MCF 10A (cell line): ENCODE measurements around the gene CYLD. TPM values are rescaled to one million over a fixed set of nuclear protein-coding genes. Genes with fewer than 3 reads are reported as not detected.

Experiments used
- Bru-seq: library from RNA; stranded (reverse); fragments of 400-500 nt; gene quantifications from one replicate; lab custom pipeline; 2021; lab: Mats Ljungman, UMichigan
- BruChase-seq, 2 experiments: library from RNA; stranded (reverse); fragments of 400-500 nt; gene quantifications; one replicate each; lab custom pipeline; 2021; lab: Mats Ljungman, UMichigan
- BruUV-seq: library from RNA; stranded (reverse); fragments of 400-500 nt; replicated peaks from 2 replicates; lab custom pipeline; 2021; lab: Mats Ljungman, UMichigan
- CTCF ChIA-PET: fragments of 300-600 bp; sonication (Branson Sonifier 250); formaldehyde crosslinking; extraction: SDS; loops from one replicate; lab custom pipeline; 2021; ENCODE audit warnings: antibody characterized with exemption, inconsistent platforms; lab: Yijun Ruan, JAX
- POLR2A ChIA-PET: fragments of 300-600, 350-650 bp; sonication (Branson Sonifier 250); formaldehyde crosslinking; extraction: SDS; loops from one replicate; lab custom pipeline; 2020; ENCODE audit warnings: antibody characterized with exemption, inconsistent platforms; lab: Yijun Ruan, JAX
- DNase-seq: peaks from one replicate; pipeline ENCODE4 v3.0.0-alpha.2; 2018; ENCODE audit not compliant: unreplicated experiment
- H3K27ac Mint-ChIP-seq: one replicate; pipeline ENCODE4 v1.8.0; 2022; ENCODE audit warnings: mild to moderate bottlenecking, low read depth, mixed read lengths; ENCODE audit not compliant: unreplicated experiment
- H3K27me3 Mint-ChIP-seq: one replicate; pipeline ENCODE4 v1.8.0; 2022; ENCODE audit warnings: mixed read lengths; ENCODE audit not compliant: insufficient read depth, unreplicated experiment
- H3K36me3 Mint-ChIP-seq: one replicate; pipeline ENCODE4 v1.8.0; 2022; ENCODE audit warnings: mild to moderate bottlenecking, moderate library complexity, mixed read lengths; ENCODE audit not compliant: insufficient read depth, unreplicated experiment
- H3K4me1 Mint-ChIP-seq: one replicate; pipeline ENCODE4 v1.8.0; 2022; ENCODE audit warnings: mixed read lengths; ENCODE audit not compliant: insufficient read depth, unreplicated experiment
- H3K4me3 Mint-ChIP-seq: one replicate; pipeline ENCODE4 v1.8.0; 2022; ENCODE audit warnings: mild to moderate bottlenecking, moderate library complexity, mixed read lengths; ENCODE audit not compliant: unreplicated experiment
- H3K9me3 Mint-ChIP-seq: one replicate; pipeline ENCODE4 v1.8.0; 2022; ENCODE audit warnings: mixed read lengths; ENCODE audit not compliant: unreplicated experiment
- intact Hi-C: fragments of 100-400 bp; cut with micrococcal nuclease; formaldehyde crosslinking; loops from 2 replicates; pipeline ENCODE4 v1.14.1; 2022
- long read RNA-seq: library from polyadenylated mRNA; stranded (forward); transcript quantifications from one replicate; pipeline ENCODE4 v2.0.0, GENCODE V29; 2022
- total RNA-seq: library from RNA; stranded (reverse); gene quantifications from 2 replicates; pipeline ENCODE4 v1.2.3, GENCODE V29; 2022
- TF ChIP-seq, protein P1 (sequence below): fragments of 200-600 bp; IDR thresholded peaks from one replicate; pipeline ENCODE4 v1.8.0; 2022; ENCODE audit warnings: antibody characterized with exemption, mild to moderate bottlenecking; ENCODE audit not compliant: unreplicated experiment

CYLD gene
- 53.7 and 69.1 TPM in 2 replicates for total RNA-seq
- percentile 94 among the genes with signal in this experiment for Bru-seq, nascent RNA
- BruChase-seq, experiment 1, labeled RNA remaining after a 6-hour chase, result percentile 94 among the genes with signal in this experiment
- BruChase-seq, experiment 2, labeled RNA remaining after a 2-hour chase, result percentile 93 among the genes with signal in this experiment
- long read RNA-seq, transcript CYLD-202 (18 exons, 3,536 nt), result minor isoform, 22 of 145 reads
- long read RNA-seq, transcript CYLD-214 (18 exons, 3,513 nt), result major isoform, 38 of 145 reads
- long read RNA-seq, partial matches to known transcripts, result 24 of 145 reads
- long read RNA-seq, other reads (novel, unspliced or antisense), result 61 of 145 reads

DNA sequence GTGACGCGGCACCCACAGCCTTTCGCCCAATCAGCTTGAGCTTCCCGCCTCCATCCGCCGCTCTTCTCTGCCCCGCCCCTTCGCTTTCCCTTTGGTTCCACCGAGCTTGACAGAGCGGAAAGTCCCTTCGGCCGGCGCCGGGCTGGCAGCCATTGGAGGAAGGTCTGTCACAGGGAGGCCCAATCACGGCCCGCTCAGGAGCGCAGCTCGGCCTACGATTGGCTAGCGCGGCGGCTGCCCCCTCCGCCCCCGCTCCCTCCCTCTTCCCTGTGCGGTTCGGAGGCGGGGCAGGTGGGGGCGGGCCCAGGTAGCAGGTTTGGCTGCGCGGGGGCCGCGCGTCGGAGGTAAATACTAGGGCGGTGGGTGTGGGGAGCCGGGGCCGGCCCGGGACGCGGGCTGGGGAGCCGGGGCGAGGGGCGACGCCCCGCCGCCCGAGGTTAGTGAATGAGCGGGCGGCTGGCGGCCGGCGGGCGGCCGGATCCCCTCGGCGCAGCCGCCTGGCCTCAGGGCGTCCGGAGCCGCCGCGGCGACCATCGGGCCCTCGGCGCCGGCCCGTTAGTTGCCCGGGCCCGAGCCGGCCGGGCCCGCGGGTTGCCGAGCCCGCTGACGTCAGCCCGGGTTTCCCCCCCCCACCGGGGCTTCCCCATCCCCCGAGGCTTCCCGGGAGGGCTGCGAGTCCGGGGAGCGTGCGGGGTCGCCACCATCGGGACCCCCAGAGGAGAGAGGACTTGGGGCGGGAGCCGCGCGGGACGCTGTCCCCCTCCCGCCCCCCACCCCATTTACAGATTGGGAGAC lies at the start of gene CYLD:
TSS of gene CYLD (plus strand) at position 306 of the 795 bp plus-strand sequence. CDS start 7,613 bp downstream, outside the sequence.
- CTCF ChIA-PET, result interaction anchor here (0.6 to 11.6 kb wide), 9 partner anchors 16 to 388 kb away, joined by 3 to 251 read pairs (median 3); no protein-coding TSS in a partner anchor
- POLR2A ChIA-PET, result interaction anchor here (0.6 to 3.3 kb wide), 21 partner anchors 8 to 547 kb away, joined by 3 to 30 read pairs (median 4); partner anchors contain the start of gene SNX20
- intact Hi-C loops, result loop anchor here (1.0 kb wide), 1 partner anchor 43 kb away; no protein-coding TSS in a partner anchor
- DNase-seq, result peak; percentile 100
- Mint-ChIP-seq H3K27me3 (no peaks in the 10 kb centered on the region), H3K36me3 (peaks cover 8% of the 10 kb centered on the region), H3K9me3 (no peaks in the 10 kb centered on the region), H3K27ac (peak within 1 kb of the TSS; percentile 91), H3K4me3 (peak within 1 kb of the TSS; percentile 73), H3K4me1 (peaks cover 42% of the 10 kb centered on the region)
- no TSS peak for BruUV-seq
- TF ChIP-seq, protein P1, sequence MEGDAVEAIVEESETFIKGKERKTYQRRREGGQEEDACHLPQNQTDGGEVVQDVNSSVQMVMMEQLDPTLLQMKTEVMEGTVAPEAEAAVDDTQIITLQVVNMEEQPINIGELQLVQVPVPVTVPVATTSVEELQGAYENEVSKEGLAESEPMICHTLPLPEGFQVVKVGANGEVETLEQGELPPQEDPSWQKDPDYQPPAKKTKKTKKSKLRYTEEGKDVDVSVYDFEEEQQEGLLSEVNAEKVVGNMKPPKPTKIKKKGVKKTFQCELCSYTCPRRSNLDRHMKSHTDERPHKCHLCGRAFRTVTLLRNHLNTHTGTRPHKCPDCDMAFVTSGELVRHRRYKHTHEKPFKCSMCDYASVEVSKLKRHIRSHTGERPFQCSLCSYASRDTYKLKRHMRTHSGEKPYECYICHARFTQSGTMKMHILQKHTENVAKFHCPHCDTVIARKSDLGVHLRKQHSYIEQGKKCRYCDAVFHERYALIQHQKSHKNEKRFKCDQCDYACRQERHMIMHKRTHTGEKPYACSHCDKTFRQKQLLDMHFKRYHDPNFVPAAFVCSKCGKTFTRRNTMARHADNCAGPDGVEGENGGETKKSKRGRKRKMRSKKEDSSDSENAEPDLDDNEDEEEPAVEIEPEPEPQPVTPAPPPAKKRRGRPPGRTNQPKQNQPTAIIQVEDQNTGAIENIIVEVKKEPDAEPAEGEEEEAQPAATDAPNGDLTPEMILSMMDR, result no peak

DNA sequence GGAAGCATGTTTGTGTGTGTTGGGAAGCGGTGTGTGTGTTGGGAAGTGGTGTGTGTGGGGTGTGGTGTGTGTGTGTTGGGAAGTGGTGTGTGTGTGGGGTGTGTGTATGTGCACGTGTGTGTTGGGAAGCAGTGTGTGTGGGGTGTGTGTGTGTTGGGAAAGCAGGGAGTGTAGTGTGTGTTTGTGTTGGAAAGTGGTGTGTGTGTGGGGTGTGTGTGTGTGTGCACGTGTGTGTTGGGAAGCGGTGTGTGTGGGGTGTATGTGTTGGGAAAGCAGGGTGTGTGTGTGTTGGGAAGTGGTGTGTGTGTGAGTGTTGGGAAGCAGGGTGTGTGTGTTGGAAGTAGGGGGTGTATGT lies 49.3 kb upstream of the CYLD start:
- no peaks in the 10 kb centered on the region for H3K27me3 Mint-ChIP-seq
- intact Hi-C loops, result no loop called here
- DNase-seq, result no peak
- no peaks in the 10 kb centered on the region for H3K36me3 Mint-ChIP-seq
- H3K4me1 Mint-ChIP-seq, result peaks cover 35% of the 10 kb centered on the region
- H3K27ac Mint-ChIP-seq, result peak overlapping the region; percentile 62
- H3K4me3 Mint-ChIP-seq, result peak overlapping the region; percentile 63
- ChIA-PET CTCF (no interaction called here), POLR2A (interaction anchor here (0.8 kb wide), 1 partner anchor 53 kb away, joined by 3 read pairs; no protein-coding TSS in a partner anchor)
- TF ChIP-seq, protein P1, result no peak
- no peaks in the 10 kb centered on the region for H3K9me3 Mint-ChIP-seq
- BruUV-seq, result no TSS peak

DNA sequence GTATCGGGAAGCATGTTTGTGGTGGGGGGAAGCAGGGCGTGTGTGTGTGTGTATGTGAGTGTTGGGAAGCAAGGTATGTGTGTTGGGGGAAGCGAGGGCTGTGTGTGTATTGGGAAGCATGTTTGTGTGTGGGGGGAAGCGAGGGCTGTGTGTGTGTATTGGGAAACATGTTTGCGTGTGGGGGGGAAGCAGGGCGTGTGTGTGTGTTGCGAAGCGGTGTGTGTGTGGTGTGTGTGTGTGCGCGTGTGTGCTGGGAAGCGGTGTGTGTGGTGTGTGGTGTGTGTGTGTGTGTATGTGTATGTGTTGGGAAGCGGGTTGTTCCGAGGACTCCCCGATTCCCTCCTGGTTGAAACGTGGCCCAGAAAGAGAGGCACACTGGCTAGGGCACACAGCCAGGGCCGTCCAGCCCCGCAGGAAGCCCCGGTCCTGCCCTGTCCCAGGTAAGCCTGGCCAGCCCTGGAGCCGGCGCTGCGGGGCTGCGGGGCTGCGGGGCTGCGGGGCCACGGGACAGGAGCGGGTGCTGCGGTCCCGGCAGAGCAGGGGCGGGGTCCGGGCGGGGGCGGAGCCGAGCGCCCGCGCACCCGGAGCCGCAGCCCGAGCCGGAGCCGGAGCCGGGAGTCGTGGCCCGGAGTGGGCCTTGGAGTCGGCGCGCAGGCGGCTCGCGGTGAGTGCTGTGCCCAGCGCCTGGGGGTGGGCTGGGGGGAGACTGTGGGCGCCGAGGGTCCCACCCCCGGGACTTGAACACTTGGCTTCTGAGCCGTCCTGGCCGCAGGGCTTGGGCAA lies 48.7 kb upstream of the CYLD start, which contains the start of gene NOD2:
TSS of gene NOD2 (plus strand) at position 608 of the 783 bp plus-strand sequence. CDS start 5,890 bp downstream, outside the sequence.
- TF ChIP-seq, protein P1, result no peak

More for the DNA sequence above, 48.7 kb upstream of the CYLD start, which contains the start of gene NOD2:
- ChIA-PET CTCF (interaction anchor here (2.6 kb wide), 1 partner anchor 21 kb away, joined by 9 read pairs; no protein-coding TSS in a partner anchor), POLR2A (interaction anchor here (1.4 kb wide), 1 partner anchor 29 kb away, joined by 3 read pairs; no protein-coding TSS in a partner anchor)
- peak within 1 kb of the TSS; percentile 62 for H3K27ac Mint-ChIP-seq
- H3K36me3 Mint-ChIP-seq, result no peaks in the 10 kb centered on the region
- H3K4me1 Mint-ChIP-seq, result peaks cover 41% of the 10 kb centered on the region
- H3K4me3 Mint-ChIP-seq, result peak within 1 kb of the TSS; percentile 63
- no peaks in the 10 kb centered on the region for H3K9me3 Mint-ChIP-seq
- no peaks in the 10 kb centered on the region for H3K27me3 Mint-ChIP-seq
- no peak for DNase-seq
- intact Hi-C loops, result no loop called here
- BruUV-seq, result no TSS peak
